Prostate gland (tissue), 2 donors: ENCODE results near the gene OBP2B. TPM values are rescaled to one million over a fixed set of nuclear protein-coding genes. Genes with fewer than 3 reads are reported as not detected.
"Not testable (repeated sequence)": the region's sequence is repeated elsewhere in the genome, so short reads cannot be mapped to it uniquely, and the experiment has no call there.

Experiments
- DNase-seq: peaks from one replicate; pipeline ENCODE4 v3.0.0-alpha.2; 2019; ENCODE audit warnings: low spot score
- H3K27ac ChIP-seq, 2 donors: fragments of 200-600 bp; sonication (generic); 2 replicates each; pipeline ENCODE4 v1.5.1; 2017 to 2019
- H3K27me3 ChIP-seq: fragments of 200-600 bp; sonication (generic); replicated peaks from 2 replicates; pipeline ENCODE4 v1.5.1; 2019; ENCODE audit not compliant: insufficient read depth
- H3K36me3 ChIP-seq, 2 donors: fragments of 200-600 bp; sonication (generic); 1 replicate in 1 of 2; 2 replicates in 1 of 2; pipeline versions ENCODE4 v1.5.1 to v1.8.1; 2017 to 2019
- H3K4me1 ChIP-seq: fragments of 200-600 bp; sonication (generic); replicated peaks from 2 replicates; pipeline ENCODE4 v1.5.1; 2019
- H3K4me3 ChIP-seq, 2 donors: fragments of 200-600 bp; sonication (generic); 2 replicates each; pipeline ENCODE4 v1.5.1; 2017 to 2019
- H3K9me3 ChIP-seq: fragments of 200-600 bp; sonication (generic); 2 replicates; pipeline ENCODE4 v1.5.1; 2017
- CTCF ChIP-seq, 4 experiments: fragments of 200-600 bp in 2 of 4; fragments of 450-650 bp in 2 of 4; sonication (generic) in 2 of 4; IDR thresholded peaks; 1 replicate in 3 of 4; 2 replicates in 1 of 4; pipeline ENCODE4 v1.5.1; 2016 to 2019; ENCODE audit warnings: antibody characterized with exemption in 4 of 4, mild to moderate bottlenecking in 2 of 4, moderate library complexity in 2 of 4
- POLR2A ChIP-seq: fragments of 450-650 bp; IDR thresholded peaks from one replicate; pipeline ENCODE4 v1.6.1; 2016; ENCODE audit warnings: antibody characterized with exemption, mild to moderate bottlenecking
- POLR2AphosphoS5 ChIP-seq: sonication (generic); formaldehyde crosslinking; IDR thresholded peaks from one replicate; pipeline ENCODE4 v1.6.1; 2017; ENCODE audit warnings: antibody characterized with exemption
- whole genome bisulfite sequencing: methylation state at CpG from one replicate; pipeline ENCODE4 v1.1.5; 2018; 5-methylcytosine and 5-hydroxymethylcytosine counted together
- intact Hi-C: fragments of 100-400 bp; cut with DNase I; formaldehyde crosslinking; loops from one replicate; pipeline ENCODE4 v1.14.2; 2022
- total RNA-seq, 2 donors: library from RNA; depleted of rRNA; stranded (reverse); fragments of >200 nt; gene quantifications; one replicate each; pipeline ENCODE4 v1.1.0, GENCODE V29; 2016

OBP2B gene
- total RNA-seq, 2 donors from 2014 or later = 1.6 to 35.2 TPM

- H3K4me1 ChIP-seq = no peaks in the 10 kb centered on the region
- WGBS = 81% methylated on average over 37 of the region's 38 CpGs
- H3K4me3 ChIP-seq = no peak overlapping the region
- no peak overlapping the region for H3K27ac ChIP-seq
- intact Hi-C loops = no loop called here
- no peaks in the 10 kb centered on the region for H3K9me3 ChIP-seq
- no peak for DNase-seq
- TF ChIP-seq POLR2A (no peak), CTCF (IDR thresholded peaks at IDR 0.05) (no peak), POLR2AphosphoS5 (no peak)
- H3K36me3 ChIP-seq = no peaks in the 10 kb centered on the region
- H3K27me3 ChIP-seq = no peaks in the 10 kb centered on the region
Measured at GRCh38 chr9:133225171-133226011, 16.3 kb upstream of the OBP2B start.

DNA sequence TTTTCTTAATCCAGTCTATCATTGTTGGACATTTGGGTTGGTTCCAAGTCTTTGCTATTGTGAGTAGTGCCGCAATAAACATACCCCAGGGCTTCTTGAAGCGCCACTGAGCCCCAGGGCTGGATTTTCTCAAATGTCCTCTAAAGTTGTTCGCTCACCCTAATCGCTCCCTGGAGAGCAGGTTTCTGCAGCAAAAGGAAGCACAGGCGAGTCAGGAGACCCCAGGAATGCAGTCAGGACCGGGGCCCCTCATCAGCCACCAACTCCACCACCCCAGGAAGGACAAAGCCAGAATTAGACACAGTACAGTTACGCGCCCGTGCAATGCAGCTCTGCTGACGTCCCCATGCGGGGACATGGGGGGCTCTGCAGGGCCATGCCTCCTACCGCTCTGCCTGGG is 15.7 kb upstream of the OBP2B start:
- no peaks in the 10 kb centered on the region for H3K27me3 ChIP-seq
- no peak for DNase-seq
- H3K27ac ChIP-seq = no peak overlapping the region
- intact Hi-C loops = no loop called here
- TF ChIP-seq POLR2AphosphoS5 = no peak
- H3K36me3 ChIP-seq = no peaks in the 10 kb centered on the region
- no peaks in the 10 kb centered on the region for H3K4me1 ChIP-seq
- H3K4me3 ChIP-seq = no peak overlapping the region
- WGBS = 82% methylated on average over 7 of the region's 12 CpGs
- H3K9me3 ChIP-seq = no peaks in the 10 kb centered on the region

- H3K27ac ChIP-seq, H3K27me3 ChIP-seq, H3K36me3 ChIP-seq, H3K9me3 ChIP-seq, DNase-seq, intact Hi-C loops, H3K4me1 ChIP-seq, H3K4me3 ChIP-seq: not testable (repeated sequence)
- 45% methylated on average over 13 of the region's 13 CpGs for WGBS
Measured at GRCh38 chr9:133223159-133223756, 14.2 kb upstream of the OBP2B start.

- intact Hi-C loops, DNase-seq, H3K27ac ChIP-seq, H3K36me3 ChIP-seq, H3K27me3 ChIP-seq, H3K9me3 ChIP-seq, H3K4me1 ChIP-seq, H3K4me3 ChIP-seq: not testable (repeated sequence)
- 63% methylated on average over 12 of the region's 12 CpGs for WGBS
Measured at GRCh38 chr9:133221994-133222393, 12.9 kb upstream of the OBP2B start.

DNA sequence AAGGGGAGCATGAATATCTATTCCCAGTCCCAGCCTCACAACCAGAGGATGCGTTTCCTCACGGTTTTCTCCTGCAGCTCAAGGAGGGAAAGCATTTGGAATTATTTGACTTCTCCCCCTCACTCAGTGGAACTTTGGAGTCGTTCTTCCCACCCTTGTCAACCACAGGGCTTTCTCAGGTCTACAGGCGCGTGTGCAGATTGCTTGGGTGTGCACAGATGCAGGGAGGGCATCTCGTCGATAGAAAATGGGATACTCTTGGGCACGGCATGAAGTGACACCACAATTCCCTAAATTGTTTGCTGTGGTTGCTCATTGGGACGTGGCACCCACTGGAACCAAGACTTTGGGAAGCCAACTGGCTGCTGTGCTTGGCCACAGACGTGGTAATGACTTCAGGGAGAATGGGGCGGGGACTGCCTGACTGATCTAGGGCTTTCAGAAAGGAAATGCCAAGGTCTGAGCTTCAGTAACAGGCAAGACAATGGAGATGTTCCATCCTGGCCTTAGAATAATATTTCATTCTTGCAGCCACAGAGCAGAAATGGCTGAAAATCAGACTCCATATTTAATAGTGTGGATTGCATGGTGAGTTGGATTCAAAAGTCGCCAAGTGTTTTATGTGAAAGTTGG is 12.2 kb upstream of the OBP2B start:
- Histone ChIP-seq H3K27me3 (no peaks in the 10 kb centered on the region), H3K9me3 (no peaks in the 10 kb centered on the region), H3K4me3 (no peak overlapping the region), H3K27ac (no peak overlapping the region), H3K36me3 (no peaks in the 10 kb centered on the region), H3K4me1 (no peaks in the 10 kb centered on the region)
- TF ChIP-seq POLR2A (no peak), POLR2AphosphoS5 (no peak), CTCF (IDR thresholded peaks at IDR 0.05) (no peak)
- no peak for DNase-seq
- intact Hi-C loops = no loop called here
- 80% methylated on average over 12 of the region's 12 CpGs for WGBS

DNA sequence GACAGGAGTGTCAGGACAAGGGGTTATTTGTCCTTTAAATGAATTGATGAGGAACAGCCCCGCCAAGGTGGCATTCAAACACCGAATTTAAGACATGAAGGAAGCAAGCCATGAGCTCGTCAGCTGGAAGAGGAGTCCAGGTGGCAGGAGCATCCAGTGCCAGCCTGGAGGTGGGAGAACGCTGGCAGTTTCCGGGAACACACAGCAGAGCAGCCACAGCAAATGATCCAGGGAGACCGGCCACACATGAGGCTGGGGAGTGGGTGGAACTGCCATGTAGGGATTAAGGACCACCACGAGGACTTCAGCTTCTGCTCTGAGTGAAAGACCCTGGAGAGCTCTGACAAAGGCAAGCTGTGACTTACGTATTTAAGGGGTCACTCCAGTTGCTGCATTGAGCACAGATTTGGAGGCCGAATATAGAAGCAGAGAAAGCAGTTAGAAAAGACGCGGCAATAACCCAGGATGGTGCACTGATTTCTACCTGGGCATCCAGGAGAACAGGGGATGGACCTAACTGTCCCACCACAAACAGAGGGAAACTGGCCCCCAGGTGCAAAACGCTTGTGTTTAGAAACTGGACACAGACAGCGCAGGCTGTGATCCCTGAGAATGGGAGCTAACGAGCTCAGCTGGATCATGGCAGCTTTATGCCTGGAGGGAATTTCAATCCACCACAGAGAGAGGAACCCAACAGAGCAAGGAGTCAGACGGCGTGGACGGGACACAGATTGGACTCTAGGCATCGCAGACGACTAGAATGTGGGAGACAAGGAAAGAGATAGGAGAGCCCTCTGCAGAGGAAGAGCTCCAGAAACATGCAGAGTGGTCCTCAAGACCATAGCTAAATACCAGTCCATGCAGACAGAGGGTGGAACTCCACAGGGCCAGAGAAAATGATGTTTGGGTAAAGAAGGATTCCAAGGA is 9.3 kb upstream of the OBP2B start:
- H3K27ac ChIP-seq, H3K4me1 ChIP-seq, H3K36me3 ChIP-seq, H3K9me3 ChIP-seq, H3K4me3 ChIP-seq, H3K27me3 ChIP-seq, intact Hi-C loops, DNase-seq: not testable (repeated sequence)
- 74% methylated on average over 18 of the region's 19 CpGs for WGBS

DNA sequence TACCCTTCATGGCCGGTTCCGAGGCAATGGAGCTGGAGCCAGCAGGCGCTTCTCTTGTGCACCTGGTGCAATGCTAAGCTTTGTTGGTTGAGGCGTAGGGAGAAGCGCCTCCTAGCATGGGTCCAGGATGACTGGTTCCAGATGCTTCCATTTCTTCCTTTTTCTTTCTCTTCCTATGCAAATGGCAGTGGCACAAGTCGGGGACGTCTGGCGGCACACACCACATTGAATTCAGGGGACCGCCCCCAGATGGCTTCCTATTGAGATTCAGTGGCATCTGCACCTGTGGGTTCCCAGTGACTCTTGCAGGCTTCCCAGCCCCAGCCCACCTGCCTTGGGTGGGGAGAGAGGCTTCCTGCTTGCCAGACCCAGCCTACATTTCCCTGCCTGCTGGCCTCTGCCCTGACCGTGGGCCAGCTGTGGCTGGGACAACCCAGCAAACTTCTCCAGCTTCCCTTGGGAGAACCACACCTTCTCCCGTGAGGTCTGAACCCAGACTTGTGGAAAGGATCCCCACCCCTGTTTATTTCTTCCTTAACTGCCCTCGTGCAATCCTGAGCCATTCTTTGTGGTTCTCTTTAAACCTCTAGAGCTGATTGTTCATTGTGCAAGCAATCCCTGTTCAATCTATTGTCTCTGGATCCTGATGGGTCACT is 8.4 kb upstream of the OBP2B start:
- H3K27me3 ChIP-seq, H3K36me3 ChIP-seq, H3K4me1 ChIP-seq, DNase-seq, intact Hi-C loops, H3K4me3 ChIP-seq, H3K9me3 ChIP-seq, H3K27ac ChIP-seq: not testable (repeated sequence)
- WGBS = 71% methylated on average over 12 of the region's 12 CpGs

DNA sequence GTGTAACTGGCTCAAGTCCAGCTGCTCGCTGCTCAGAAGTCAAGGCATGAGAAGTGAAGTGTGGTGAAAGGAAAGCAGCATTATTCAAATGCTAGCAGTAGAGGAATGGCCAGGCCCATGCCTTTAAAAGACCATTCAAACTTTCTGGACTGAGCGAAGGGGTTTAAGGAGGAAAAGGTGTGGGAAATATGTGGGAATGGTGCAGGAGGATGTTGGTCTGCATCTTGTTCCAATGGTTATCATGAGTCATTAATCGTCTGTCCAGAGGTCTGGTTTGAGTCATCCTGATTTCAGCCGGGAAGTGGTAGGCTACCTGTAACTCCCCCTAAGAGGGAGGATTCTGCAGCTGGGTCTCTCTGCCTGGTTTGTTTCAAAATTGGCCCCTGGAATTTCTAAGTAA is 5.2 kb upstream of the OBP2B start:
- H3K4me3 ChIP-seq, DNase-seq, H3K4me1 ChIP-seq, intact Hi-C loops, H3K27me3 ChIP-seq, H3K9me3 ChIP-seq, H3K36me3 ChIP-seq, H3K27ac ChIP-seq: not testable (repeated sequence)
- WGBS = 64% methylated on average over 4 of the region's 4 CpGs
